Duodenal mucosa (tissue), 2 donors: Measurements from ENCODE around the gene GZMB.
"Not testable (repeated sequence)": the region's sequence is repeated elsewhere in the genome, so short reads cannot be mapped to it uniquely, and the experiment has no call there.

Experiments
- H3K27ac ChIP-seq: one replicate; pipeline ENCODE4 v1.7.0; 2013; ENCODE audit warnings: low read depth, low read length
- H3K27me3 ChIP-seq, 2 donors: one replicate each; pipeline ENCODE4 v1.7.0; 2013; ENCODE audit warnings: low read length in 2 of 2, control low read depth in 1 of 2; ENCODE audit not compliant: insufficient read depth in 2 of 2, control insufficient read depth in 1 of 2
- H3K36me3 ChIP-seq, 2 donors: one replicate each; pipeline ENCODE4 v1.7.0; 2013; ENCODE audit warnings: low read length in 2 of 2, control low read depth in 1 of 2; ENCODE audit not compliant: insufficient read depth in 2 of 2, control insufficient read depth in 1 of 2
- H3K4me1 ChIP-seq, 2 donors: one replicate each; pipeline ENCODE4 v1.7.0; 2013; ENCODE audit warnings: low read length in 2 of 2, control low read depth in 1 of 2; ENCODE audit not compliant: insufficient read depth in 2 of 2, control insufficient read depth in 1 of 2
- H3K4me3 ChIP-seq, 2 donors: one replicate each; pipeline ENCODE4 v1.7.0; 2013; ENCODE audit warnings: low read length in 2 of 2, low read depth in 1 of 2
- H3K9ac ChIP-seq, 2 donors: one replicate each; pipeline ENCODE4 v1.7.0; 2013; ENCODE audit warnings: low read length in 2 of 2, low read depth in 1 of 2
- H3K9me3 ChIP-seq, 2 donors: one replicate each; pipeline ENCODE4 v1.7.0; 2013; ENCODE audit warnings: low read length in 2 of 2, control low read depth in 1 of 2; ENCODE audit not compliant: control insufficient read depth in 1 of 2

Gene GZMB

GRCh38 chr14:24669651-24670050 lies 35.7 kb upstream of the GZMB start:
- Histone ChIP-seq H3K4me1 (peaks cover 0 to 10% of the 10 kb centered on the region in 2 donors), H3K27ac (no peak overlapping the region), H3K27me3 (no peaks in the 10 kb centered on the region), H3K4me3 (no peak overlapping the region), H3K9me3 (no peaks in the 10 kb centered on the region), H3K36me3 (no peaks in the 10 kb centered on the region), H3K9ac (no peak overlapping the region)

GRCh38 chr14:24665440-24665991 lies 31.5 kb upstream of the GZMB start:
- H3K9me3 ChIP-seq, result no peaks in the 10 kb centered on the region
- no peak overlapping the region for H3K27ac ChIP-seq
- H3K9ac ChIP-seq, result no peak overlapping the region
- H3K27me3 ChIP-seq, result no peaks in the 10 kb centered on the region
- no peaks in the 10 kb centered on the region for H3K36me3 ChIP-seq
- H3K4me1 ChIP-seq, result peaks cover 0 to 5% of the 10 kb centered on the region in 2 donors
- H3K4me3 ChIP-seq, result no peak overlapping the region

- no peaks in the 10 kb centered on the region for H3K36me3 ChIP-seq
- no peak overlapping the region for H3K4me3 ChIP-seq
- H3K27me3 ChIP-seq, result no peaks in the 10 kb centered on the region
- H3K9me3 ChIP-seq, result no peaks in the 10 kb centered on the region
- H3K27ac ChIP-seq, result no peak overlapping the region
- no peak overlapping the region for H3K9ac ChIP-seq
- peaks cover 0 to 5% of the 10 kb centered on the region in 2 donors for H3K4me1 ChIP-seq
Measured at GRCh38 chr14:24664366-24664765, 30.4 kb upstream of the GZMB start.

GRCh38 chr14:24662753-24663152 lies 28.8 kb upstream of the GZMB start:
- Histone ChIP-seq H3K27ac (no peak overlapping the region), H3K27me3 (no peaks in the 10 kb centered on the region), H3K9me3 (no peaks in the 10 kb centered on the region), H3K36me3 (no peaks in the 10 kb centered on the region), H3K4me3 (no peak overlapping the region), H3K4me1 (peaks cover 0 to 5% of the 10 kb centered on the region in 2 donors), H3K9ac (no peak overlapping the region)

GRCh38 chr14:24659916-24660570 lies 26.1 kb upstream of the GZMB start:
- Histone ChIP-seq H3K27me3 (no peaks in the 10 kb centered on the region), H3K36me3 (no peaks in the 10 kb centered on the region), H3K9ac (no peak overlapping the region), H3K4me3 (no peak overlapping the region), H3K4me1 (no peaks in the 10 kb centered on the region), H3K27ac (no peak overlapping the region), H3K9me3 (no peaks in the 10 kb centered on the region)

GRCh38 chr14:24648361-24648760 lies 14.4 kb upstream of the GZMB start:
- not testable (repeated sequence) for H3K4me3 ChIP-seq, H3K27ac ChIP-seq

GRCh38 chr14:24639905-24640304 lies 5.9 kb upstream of the GZMB start:
- H3K27me3 ChIP-seq, result no peaks in the 10 kb centered on the region
- H3K4me3 ChIP-seq, result no peak overlapping the region
- no peaks in the 10 kb centered on the region for H3K9me3 ChIP-seq
- H3K4me1 ChIP-seq, result no peaks in the 10 kb centered on the region
- H3K36me3 ChIP-seq, result no peaks in the 10 kb centered on the region
- H3K9ac ChIP-seq, result no peak overlapping the region
- no peak overlapping the region for H3K27ac ChIP-seq

More at GRCh38 chr14:24648361-24648760, 14.4 kb upstream of the GZMB start:
- not testable (repeated sequence) for H3K4me1 ChIP-seq, H3K9ac ChIP-seq, H3K27me3 ChIP-seq, H3K9me3 ChIP-seq, H3K36me3 ChIP-seq

GRCh38 chr14:24639270-24639669 lies 5.3 kb upstream of the GZMB start:
- H3K4me3 ChIP-seq, result no peak overlapping the region
- H3K27me3 ChIP-seq, result no peaks in the 10 kb centered on the region
- H3K9me3 ChIP-seq, result no peaks in the 10 kb centered on the region
- H3K27ac ChIP-seq, result no peak overlapping the region
- no peaks in the 10 kb centered on the region for H3K36me3 ChIP-seq
- H3K4me1 ChIP-seq, result no peaks in the 10 kb centered on the region
- no peak overlapping the region for H3K9ac ChIP-seq

- H3K27me3 ChIP-seq, result no peaks in the 10 kb centered on the region
- H3K36me3 ChIP-seq, result no peaks in the 10 kb centered on the region
- no peak overlapping the region for H3K9ac ChIP-seq
- peaks cover 0 to 6% of the 10 kb centered on the region in 2 donors for H3K4me1 ChIP-seq
- no peak overlapping the region for H3K27ac ChIP-seq
- H3K4me3 ChIP-seq, result no peak overlapping the region
- H3K9me3 ChIP-seq, result no peaks in the 10 kb centered on the region
Measured at GRCh38 chr14:24633353-24633752, 637 bp downstream of the GZMB start.

GRCh38 chr14:24632761-24633160 lies 1.2 kb downstream of the GZMB start:
- Histone ChIP-seq H3K27me3 (no peaks in the 10 kb centered on the region), H3K9me3 (no peaks in the 10 kb centered on the region), H3K4me1 (peaks cover 0 to 6% of the 10 kb centered on the region in 2 donors), H3K36me3 (no peaks in the 10 kb centered on the region), H3K9ac (no peak overlapping the region), H3K4me3 (no peak overlapping the region), H3K27ac (no peak overlapping the region)
